HG02623 (cell line): ENCODE results near the gene SSMEM1.
"Not testable (repeated sequence)": the region's sequence is repeated elsewhere in the genome, so short reads cannot be mapped to it uniquely, and the experiment has no call there.

ENCODE experiments used
- ATAC-seq: cut with Tn5 transposase; IDR thresholded peaks from one replicate; pipeline ENCODE4 v1.9.1; 2021; ENCODE audit warnings: moderate library complexity; ENCODE audit not compliant: unreplicated experiment

The SSMEM1 gene

GRCh38 chr7:130210181-130210935 lies 2.7 kb downstream of the SSMEM1 start:
- no peak for ATAC-seq

GRCh38 chr7:130213828-130214227 lies 6.2 kb downstream of the SSMEM1 start:
- no peak for ATAC-seq

GRCh38 chr7:130216025-130216424 lies 8.4 kb downstream of the SSMEM1 start:
- no peak for ATAC-seq

GRCh38 chr7:130216750-130217149 lies 9.1 kb downstream of the SSMEM1 start:
- ATAC-seq = no peak

GRCh38 chr7:130218806-130219620 lies 11.4 kb downstream of the SSMEM1 start:
- no peak for ATAC-seq

GRCh38 chr7:130219871-130220270 lies 12.2 kb downstream of the SSMEM1 start:
- ATAC-seq = no peak

- no peak for ATAC-seq
These were observed 14.1 kb downstream of the SSMEM1 start for GRCh38 chr7:130221746-130222145.

GRCh38 chr7:130223646-130224045 lies 16.0 kb downstream of the SSMEM1 start:
- ATAC-seq = no peak

- no peak for ATAC-seq
These were observed 16.6 kb downstream of the SSMEM1 start for GRCh38 chr7:130224210-130224609.

GRCh38 chr7:130224923-130225322 lies 17.3 kb downstream of the SSMEM1 start:
- not testable (repeated sequence) for ATAC-seq

GRCh38 chr7:130226333-130226732 lies 18.7 kb downstream of the SSMEM1 start:
- ATAC-seq = no peak

GRCh38 chr7:130227883-130228575 lies 20.4 kb downstream of the SSMEM1 start:
- ATAC-seq = no peak

- no peak for ATAC-seq
These were observed 21.3 kb downstream of the SSMEM1 start for GRCh38 chr7:130228840-130229502.

- ATAC-seq = not testable (repeated sequence)
These were observed 22.3 kb downstream of the SSMEM1 start for GRCh38 chr7:130229981-130230380.

- ATAC-seq = no peak
These were observed 24.1 kb downstream of the SSMEM1 start for GRCh38 chr7:130231792-130232191.

GRCh38 chr7:130232209-130232608 lies 24.5 kb downstream of the SSMEM1 start:
- no peak for ATAC-seq

- ATAC-seq = no peak
These were observed 26.4 kb downstream of the SSMEM1 start for GRCh38 chr7:130234078-130234477.

- ATAC-seq = not testable (repeated sequence)
These were observed 28.7 kb downstream of the SSMEM1 start for GRCh38 chr7:130236361-130236760.

- no peak for ATAC-seq
These were observed 32.6 kb downstream of the SSMEM1 start for GRCh38 chr7:130240240-130240639.

- ATAC-seq = no peak
These were observed 34.7 kb downstream of the SSMEM1 start for GRCh38 chr7:130242198-130243014.
